Measurements from ENCODE around the gene TMPRSS6.

TMPRSS6 gene

GRCh38 chr22:37117092-37117491, 7.6 kb upstream of the TMPRSS6 start:
- DNase-seq (ENCODE audit: low read depth in 3 of 3, low spot score in 1 of 3), result no peak

- no peak for DNase-seq (ENCODE audit: low read depth in 3 of 3, low spot score in 1 of 3)
Observed at GRCh38 chr22:37115032-37115431, 5.5 kb upstream of the TMPRSS6 start.

GRCh38 chr22:37113757-37114156, 4.2 kb upstream of the TMPRSS6 start:
- no peak for DNase-seq (ENCODE audit: low read depth in 3 of 3, low spot score in 1 of 3)

- DNase-seq (ENCODE audit: low read depth in 3 of 3, low spot score in 1 of 3), result no peak
Observed at GRCh38 chr22:37112084-37112728, 2.7 kb upstream of the TMPRSS6 start.

- DNase-seq (ENCODE audit: low read depth in 3 of 3, low spot score in 1 of 3), result no peak
Observed at GRCh38 chr22:37111156-37111717, 1.7 kb upstream of the TMPRSS6 start.

- no peak for DNase-seq (ENCODE audit: low read depth in 3 of 3, low spot score in 1 of 3)
Observed at GRCh38 chr22:37107816-37108621, 1.5 kb downstream of the TMPRSS6 start.

GRCh38 chr22:37105990-37106389, 3.5 kb downstream of the TMPRSS6 start:
- no peak for DNase-seq (ENCODE audit: low read depth in 3 of 3, low spot score in 1 of 3)

- DNase-seq (ENCODE audit: low read depth in 3 of 3, low spot score in 1 of 3), result no peak
Observed at GRCh38 chr22:37105154-37105553, 4.4 kb downstream of the TMPRSS6 start.

- no peak for DNase-seq (ENCODE audit: low read depth in 3 of 3, low spot score in 1 of 3)
Observed at GRCh38 chr22:37103656-37104452, 5.7 kb downstream of the TMPRSS6 start.

GRCh38 chr22:37103151-37103550, 6.4 kb downstream of the TMPRSS6 start:
- no peak for DNase-seq (ENCODE audit: low read depth in 3 of 3, low spot score in 1 of 3)

- no peak for DNase-seq (ENCODE audit: low read depth in 3 of 3, low spot score in 1 of 3)
Observed at GRCh38 chr22:37101311-37102066, 8.0 kb downstream of the TMPRSS6 start.

- DNase-seq (ENCODE audit: low read depth in 3 of 3, low spot score in 1 of 3), result no peak
Observed at GRCh38 chr22:37100589-37101127, 8.9 kb downstream of the TMPRSS6 start.

- no peak for DNase-seq (ENCODE audit: low read depth in 3 of 3, low spot score in 1 of 3)
Observed at GRCh38 chr22:37098976-37099591, 10.4 kb downstream of the TMPRSS6 start.

- no peak for DNase-seq (ENCODE audit: low read depth in 3 of 3, low spot score in 1 of 3)
Observed at GRCh38 chr22:37097346-37097745, 12.2 kb downstream of the TMPRSS6 start.

- DNase-seq (ENCODE audit: low read depth in 3 of 3, low spot score in 1 of 3), result peak in 1 of 3 donors; percentile 36
Observed at GRCh38 chr22:37095113-37095512, 14.4 kb downstream of the TMPRSS6 start.

- DNase-seq (ENCODE audit: low read depth in 3 of 3, low spot score in 1 of 3), result no peak
Observed at GRCh38 chr22:37094239-37094638, 15.3 kb downstream of the TMPRSS6 start.

- DNase-seq (ENCODE audit: low read depth in 3 of 3, low spot score in 1 of 3), result no peak
Observed at GRCh38 chr22:37092997-37093396, 16.5 kb downstream of the TMPRSS6 start.

GRCh38 chr22:37091994-37092393, 17.5 kb downstream of the TMPRSS6 start:
- no peak for DNase-seq (ENCODE audit: low read depth in 3 of 3, low spot score in 1 of 3)

- DNase-seq (ENCODE audit: low read depth in 3 of 3, low spot score in 1 of 3), result no peak
Observed at GRCh38 chr22:37090920-37091695, 18.4 kb downstream of the TMPRSS6 start.
